Nephron (organoid): ENCODE results near the gene DFFB.

ENCODE experiments used
- H3K27ac Mint-ChIP-seq, 3 experiments: 2 replicates each; pipeline ENCODE4 v1.8.0; 2020; ENCODE audit warnings: mixed read lengths in 3 of 3, mild to moderate bottlenecking in 2 of 3, moderate library complexity in 1 of 3
- H3K27me3 Mint-ChIP-seq: 2 replicates; pipeline ENCODE4 v1.8.0; 2021; ENCODE audit warnings: low read depth, mild to moderate bottlenecking, moderate library complexity, mixed read lengths
- H3K36me3 Mint-ChIP-seq: 2 replicates; pipeline ENCODE4 v1.8.0; 2020; ENCODE audit warnings: low read depth, mixed read lengths
- H3K4me1 Mint-ChIP-seq: 2 replicates; pipeline ENCODE4 v1.8.0; 2020; ENCODE audit warnings: mixed read lengths
- H3K4me3 Mint-ChIP-seq, 3 experiments: 2 replicates each; pipeline ENCODE4 v1.8.0; 2020; ENCODE audit warnings: mild to moderate bottlenecking in 3 of 3, mixed read lengths in 3 of 3, moderate library complexity in 2 of 3
- H3K9me3 Mint-ChIP-seq: 2 replicates; pipeline ENCODE4 v1.8.0; 2020; ENCODE audit warnings: mixed read lengths
- TF ChIP-seq, protein P1 (sequence below), 3 experiments: fragments of 200-600 bp; sonication (generic); IDR thresholded peaks; one replicate each; pipeline ENCODE4 v1.5.0; 2021; ENCODE audit warnings: antibody characterized with exemption in 3 of 3; ENCODE audit not compliant: unreplicated experiment in 3 of 3

DFFB gene

GRCh38 chr1:3836421-3836820 is 20.9 kb upstream of the DFFB start:
- TF ChIP-seq, protein P1, sequence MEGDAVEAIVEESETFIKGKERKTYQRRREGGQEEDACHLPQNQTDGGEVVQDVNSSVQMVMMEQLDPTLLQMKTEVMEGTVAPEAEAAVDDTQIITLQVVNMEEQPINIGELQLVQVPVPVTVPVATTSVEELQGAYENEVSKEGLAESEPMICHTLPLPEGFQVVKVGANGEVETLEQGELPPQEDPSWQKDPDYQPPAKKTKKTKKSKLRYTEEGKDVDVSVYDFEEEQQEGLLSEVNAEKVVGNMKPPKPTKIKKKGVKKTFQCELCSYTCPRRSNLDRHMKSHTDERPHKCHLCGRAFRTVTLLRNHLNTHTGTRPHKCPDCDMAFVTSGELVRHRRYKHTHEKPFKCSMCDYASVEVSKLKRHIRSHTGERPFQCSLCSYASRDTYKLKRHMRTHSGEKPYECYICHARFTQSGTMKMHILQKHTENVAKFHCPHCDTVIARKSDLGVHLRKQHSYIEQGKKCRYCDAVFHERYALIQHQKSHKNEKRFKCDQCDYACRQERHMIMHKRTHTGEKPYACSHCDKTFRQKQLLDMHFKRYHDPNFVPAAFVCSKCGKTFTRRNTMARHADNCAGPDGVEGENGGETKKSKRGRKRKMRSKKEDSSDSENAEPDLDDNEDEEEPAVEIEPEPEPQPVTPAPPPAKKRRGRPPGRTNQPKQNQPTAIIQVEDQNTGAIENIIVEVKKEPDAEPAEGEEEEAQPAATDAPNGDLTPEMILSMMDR (IDR thresholded peaks at IDR 0.05; ENCODE audit: unreplicated experiment in 3 of 3), result no peak
- Mint-ChIP-seq H3K4me3 (no peak overlapping the region), H3K27ac (no peak overlapping the region), H3K9me3 (no peaks in the 10 kb centered on the region), H3K27me3 (no peaks in the 10 kb centered on the region), H3K4me1 (no peaks in the 10 kb centered on the region), H3K36me3 (peaks cover 78% of the 10 kb centered on the region)

- no peaks in the 10 kb centered on the region for H3K4me1 Mint-ChIP-seq
- no peaks in the 10 kb centered on the region for H3K27me3 Mint-ChIP-seq
- H3K36me3 Mint-ChIP-seq, result peaks cover 75% of the 10 kb centered on the region
- no peaks in the 10 kb centered on the region for H3K9me3 Mint-ChIP-seq
- no peak overlapping the region for H3K27ac Mint-ChIP-seq
- no peak overlapping the region for H3K4me3 Mint-ChIP-seq
- TF ChIP-seq, protein P1 (IDR thresholded peaks at IDR 0.05; ENCODE audit: unreplicated experiment in 3 of 3), result no peak
Observed at GRCh38 chr1:3837200-3837599, 20.1 kb upstream of the DFFB start.

DNA sequence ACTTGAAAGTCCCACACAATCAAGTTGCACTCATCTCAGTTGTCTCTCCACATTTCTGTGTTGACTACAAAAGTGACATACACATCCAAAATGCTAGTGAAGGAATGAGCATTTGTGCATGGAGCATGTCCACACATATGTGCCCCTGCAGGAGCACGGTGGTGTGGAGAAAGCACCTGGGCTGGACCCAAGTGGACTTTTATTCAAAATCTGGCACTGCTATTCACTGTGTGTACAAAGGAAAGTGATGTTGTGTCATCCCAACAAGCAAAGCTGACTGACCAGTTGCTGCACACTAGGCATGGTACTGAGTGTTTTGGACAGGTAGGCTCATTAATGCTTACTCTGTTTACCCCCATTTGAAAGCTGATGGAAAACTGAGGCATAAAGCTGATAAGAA is 19.6 kb upstream of the DFFB start:
- TF ChIP-seq, protein P1 (IDR thresholded peaks at IDR 0.05; ENCODE audit: unreplicated experiment in 3 of 3), result no peak
- H3K4me3 Mint-ChIP-seq, result no peak overlapping the region

DNA sequence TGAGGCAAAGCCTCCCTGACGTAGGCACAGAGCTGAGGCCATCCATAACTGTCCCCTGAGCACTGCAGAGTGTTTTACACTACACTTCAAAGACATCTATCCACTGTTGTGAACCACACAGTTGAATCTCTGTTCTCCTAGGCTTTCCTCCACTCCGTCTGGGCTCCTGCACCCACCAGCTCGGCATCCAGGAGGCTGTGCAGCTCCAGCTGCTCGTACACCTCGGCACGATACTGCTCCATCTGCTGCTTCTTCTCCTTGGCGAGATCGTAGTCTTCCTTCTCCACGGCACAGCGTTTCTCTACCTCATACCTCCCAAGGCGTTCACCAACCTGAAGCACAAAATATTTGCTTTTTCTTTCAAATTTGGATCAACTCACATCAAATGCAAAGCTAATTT is 18.5 kb upstream of the DFFB start:
- no peak overlapping the region for H3K4me3 Mint-ChIP-seq
- peaks cover 77% of the 10 kb centered on the region for H3K36me3 Mint-ChIP-seq
- TF ChIP-seq, protein P1 (IDR thresholded peaks at IDR 0.05; ENCODE audit: unreplicated experiment in 3 of 3), result no peak
- no peaks in the 10 kb centered on the region for H3K27me3 Mint-ChIP-seq
- no peaks in the 10 kb centered on the region for H3K4me1 Mint-ChIP-seq
- H3K9me3 Mint-ChIP-seq, result no peaks in the 10 kb centered on the region
- H3K27ac Mint-ChIP-seq, result no peak overlapping the region

More for the DNA sequence above, 19.6 kb upstream of the DFFB start:
- H3K36me3 Mint-ChIP-seq, result peaks cover 75% of the 10 kb centered on the region
- no peaks in the 10 kb centered on the region for H3K9me3 Mint-ChIP-seq
- no peaks in the 10 kb centered on the region for H3K27me3 Mint-ChIP-seq
- H3K4me1 Mint-ChIP-seq, result no peaks in the 10 kb centered on the region
- H3K27ac Mint-ChIP-seq, result no peak overlapping the region

GRCh38 chr1:3841491-3841890 is 15.8 kb upstream of the DFFB start:
- Mint-ChIP-seq H3K9me3 (no peaks in the 10 kb centered on the region), H3K27ac (no peak overlapping the region), H3K27me3 (no peaks in the 10 kb centered on the region), H3K4me1 (no peaks in the 10 kb centered on the region), H3K36me3 (peaks cover 68% of the 10 kb centered on the region), H3K4me3 (no peak overlapping the region)
- TF ChIP-seq, protein P1 (IDR thresholded peaks at IDR 0.05; ENCODE audit: unreplicated experiment in 3 of 3), result no peak

DNA sequence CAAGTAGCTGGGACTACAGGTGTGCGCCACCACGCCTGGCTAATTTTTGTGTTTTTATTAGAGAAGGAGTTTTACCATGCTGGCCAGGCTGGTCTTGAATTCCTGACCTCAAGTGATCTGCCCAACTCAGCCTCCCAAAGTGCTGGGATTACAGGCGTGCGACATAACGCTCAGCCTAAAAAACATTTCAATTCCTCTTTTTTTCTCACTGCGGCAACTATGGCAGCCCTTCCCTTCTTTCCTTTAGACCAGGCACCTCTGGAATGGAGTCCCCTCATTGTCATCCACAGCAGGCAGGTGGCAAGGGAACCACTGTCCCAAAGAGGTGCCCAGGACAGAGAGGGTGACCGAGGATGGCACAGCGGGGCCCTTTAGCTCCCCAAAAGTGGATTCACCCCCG is 14.4 kb upstream of the DFFB start:
- Mint-ChIP-seq H3K27me3 (no peaks in the 10 kb centered on the region), H3K4me3 (no peak overlapping the region), H3K36me3 (peaks cover 63% of the 10 kb centered on the region), H3K4me1 (no peaks in the 10 kb centered on the region), H3K9me3 (no peaks in the 10 kb centered on the region), H3K27ac (no peak overlapping the region)
- TF ChIP-seq, protein P1 (IDR thresholded peaks at IDR 0.05; ENCODE audit: unreplicated experiment in 3 of 3), result no peak
